ENCODE data around the gene NSUN2. TPM values are rescaled to one million over a fixed set of nuclear protein-coding genes. Genes with fewer than 3 reads are reported as not detected.
"Not testable (repeated sequence)": the region's sequence is repeated elsewhere in the genome, so short reads cannot be mapped to it uniquely, and the experiment has no call there.

NSUN2 gene
- polyA plus RNA-seq, 3 donors: 49.2 to 50.7 (median 49.9) TPM

- DNase-seq (ENCODE audit: low read depth in 3 of 3, low spot score in 2 of 3): no peak
Measured at GRCh38 chr5:6584727-6585126, 48.1 kb downstream of the NSUN2 start.

DNA sequence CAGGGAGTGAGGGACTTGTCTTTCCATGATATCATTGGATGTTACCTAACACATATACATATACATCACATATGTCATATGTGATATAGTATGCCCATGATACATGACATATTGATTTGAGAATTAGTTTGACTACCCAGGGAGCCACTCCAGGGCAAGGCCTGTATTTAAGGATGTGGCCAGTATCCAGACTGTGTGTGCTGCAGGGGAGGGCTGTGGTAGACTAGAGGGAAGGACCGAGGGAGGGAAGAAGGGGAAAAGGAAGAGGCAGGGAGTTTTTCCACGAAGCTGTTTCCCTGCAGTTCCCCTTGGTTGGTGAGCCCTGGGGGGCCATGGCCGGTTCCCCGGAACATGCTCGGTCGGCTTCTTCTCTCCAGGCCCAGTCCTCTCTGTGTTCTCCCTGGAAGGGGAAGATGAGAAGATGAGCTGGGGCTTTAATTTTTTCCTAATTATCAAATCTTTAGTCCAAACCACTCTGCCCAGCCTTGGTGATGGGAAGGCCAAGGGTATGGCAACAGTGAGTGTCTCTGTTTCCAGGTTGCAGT lies 48.7 kb downstream of the NSUN2 start:
- no peak for DNase-seq (ENCODE audit: low read depth in 3 of 3, low spot score in 2 of 3)

DNA sequence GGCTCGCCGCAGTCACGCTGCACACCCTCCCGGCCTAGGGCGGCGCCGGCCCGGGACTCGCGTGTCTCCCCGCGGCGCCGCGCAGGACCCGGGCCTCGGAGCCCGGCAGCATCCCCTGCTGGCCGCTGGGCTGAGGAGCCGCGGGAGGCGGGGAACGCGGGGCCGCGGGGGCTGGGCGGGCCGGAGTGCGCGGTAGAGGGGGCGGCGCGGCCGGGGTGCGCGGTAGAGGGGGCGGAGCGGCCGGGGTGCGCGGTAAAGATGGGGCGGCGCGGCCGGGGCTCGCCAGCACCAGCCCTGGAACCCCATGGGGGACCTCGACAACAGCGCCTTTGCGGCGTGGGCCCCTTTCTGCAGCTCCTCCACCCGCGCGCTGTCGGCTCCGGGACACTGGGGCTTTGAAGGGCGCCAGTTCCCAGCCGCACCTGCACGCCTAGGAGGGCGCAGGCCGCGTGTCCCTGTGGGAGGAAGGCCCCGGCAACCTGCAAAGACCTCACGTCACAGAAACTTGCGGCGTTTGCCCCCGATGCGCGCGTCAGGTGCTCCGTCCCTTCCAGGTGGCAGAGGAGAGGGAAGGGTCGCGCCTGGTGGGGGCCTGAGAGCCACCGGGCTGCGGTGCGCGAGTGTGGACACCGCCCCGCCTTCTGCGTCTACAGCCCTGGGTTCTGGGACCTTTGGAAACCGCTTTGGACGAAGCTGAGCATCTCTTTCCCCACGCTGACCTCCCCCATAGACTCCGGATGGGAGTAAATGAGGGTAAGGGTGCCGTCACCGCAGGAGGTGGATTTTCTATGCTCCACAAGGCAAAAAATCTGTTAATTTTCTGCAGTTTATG lies 49.6 kb downstream of the NSUN2 start:
- DNase-seq (ENCODE audit: low read depth in 3 of 3, low spot score in 2 of 3): peak in 1 of 3 donors; percentile 15

- DNase-seq (ENCODE audit: low read depth in 3 of 3, low spot score in 2 of 3): no peak
Measured at GRCh38 chr5:6582507-6583048, 50.3 kb downstream of the NSUN2 start.

- DNase-seq (ENCODE audit: low read depth in 3 of 3, low spot score in 2 of 3): no peak
Measured at GRCh38 chr5:6581559-6582426, 51.1 kb downstream of the NSUN2 start.

GRCh38 chr5:6581090-6581489 lies 51.8 kb downstream of the NSUN2 start:
- no peak for DNase-seq (ENCODE audit: low read depth in 3 of 3, low spot score in 2 of 3)

DNA sequence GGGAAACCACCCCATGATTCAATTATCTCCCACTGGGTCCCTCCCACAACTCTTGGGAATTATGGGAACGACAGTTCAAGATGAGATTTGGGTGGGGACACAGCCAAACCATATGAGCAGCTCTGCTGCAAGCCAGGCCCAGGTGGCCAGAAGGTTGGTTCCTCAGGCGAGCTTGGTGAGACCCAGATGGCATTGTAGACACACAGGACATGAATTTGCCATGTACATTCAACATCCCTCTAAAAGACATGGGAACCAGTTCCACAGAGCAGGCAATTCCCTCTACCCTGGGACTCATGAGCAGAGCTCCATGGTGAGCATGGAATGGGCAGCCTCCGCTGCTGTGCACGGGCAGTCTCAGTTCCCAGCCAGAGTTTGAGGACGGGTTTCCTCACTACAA lies 53.3 kb downstream of the NSUN2 start:
- DNase-seq (ENCODE audit: low read depth in 3 of 3, low spot score in 2 of 3): no peak

DNA sequence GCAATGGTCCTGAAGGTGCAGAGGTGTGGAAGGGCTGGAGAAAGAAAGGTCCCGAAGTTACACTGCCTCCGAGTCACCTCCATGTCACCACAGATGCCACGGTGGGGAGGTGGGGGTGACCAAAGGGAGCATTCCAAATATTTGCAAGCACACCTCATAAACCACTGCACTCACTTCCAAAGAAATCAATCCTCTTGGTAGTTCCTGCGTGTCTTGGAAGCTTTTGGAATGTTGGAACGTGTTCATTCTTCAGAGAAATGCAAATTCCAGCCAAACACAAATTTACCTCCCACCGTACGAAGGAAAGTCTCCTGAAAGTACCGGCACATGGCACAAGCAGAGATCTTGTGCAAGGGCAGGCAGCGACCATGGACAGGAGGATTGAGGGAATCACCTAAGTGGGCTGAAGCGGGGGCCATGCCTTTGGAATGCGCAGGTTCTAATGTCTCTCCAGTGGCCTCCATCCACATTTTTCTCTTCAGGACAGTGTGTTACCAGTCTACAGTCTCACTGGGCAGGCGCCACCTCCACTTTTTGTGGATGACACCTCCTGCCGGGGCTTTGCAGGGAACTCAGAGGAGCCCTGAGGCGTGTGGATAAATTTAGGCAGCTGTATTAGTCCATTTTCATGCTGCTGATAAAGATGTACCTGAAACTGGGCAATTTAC lies 54.0 kb downstream of the NSUN2 start:
- no peak for DNase-seq (ENCODE audit: low read depth in 3 of 3, low spot score in 2 of 3)

DNA sequence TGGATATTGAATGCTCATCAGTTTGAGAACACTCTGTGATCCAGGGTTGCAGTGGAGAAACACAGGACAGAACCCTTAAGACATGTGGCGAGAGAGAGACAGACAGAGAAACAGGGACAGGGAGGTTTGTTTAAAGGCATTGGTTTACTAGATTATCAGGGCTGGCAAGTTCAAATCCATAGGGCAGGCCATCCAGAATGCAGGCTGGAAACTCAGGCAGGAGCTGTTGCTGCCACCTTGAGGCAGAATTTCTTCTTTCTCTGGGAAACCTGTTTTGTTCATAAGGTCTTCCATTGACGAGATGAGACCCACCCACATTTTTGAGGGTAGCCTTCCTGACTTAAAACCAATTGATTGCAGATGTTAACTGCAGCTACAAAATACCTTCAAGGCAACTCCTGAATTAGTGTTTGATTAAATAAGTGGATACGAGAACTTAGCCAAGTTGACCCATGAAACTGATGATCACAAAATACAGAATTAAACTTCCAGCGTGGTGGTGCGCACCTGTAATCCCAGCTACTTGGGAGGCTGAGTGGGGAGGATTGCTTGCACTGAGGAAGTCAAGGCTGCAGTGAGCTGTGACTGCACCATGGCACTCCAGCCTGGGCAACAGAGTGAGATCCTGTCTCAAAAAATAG lies 55.9 kb downstream of the NSUN2 start:
- no peak for DNase-seq (ENCODE audit: low read depth in 3 of 3, low spot score in 2 of 3)

DNA sequence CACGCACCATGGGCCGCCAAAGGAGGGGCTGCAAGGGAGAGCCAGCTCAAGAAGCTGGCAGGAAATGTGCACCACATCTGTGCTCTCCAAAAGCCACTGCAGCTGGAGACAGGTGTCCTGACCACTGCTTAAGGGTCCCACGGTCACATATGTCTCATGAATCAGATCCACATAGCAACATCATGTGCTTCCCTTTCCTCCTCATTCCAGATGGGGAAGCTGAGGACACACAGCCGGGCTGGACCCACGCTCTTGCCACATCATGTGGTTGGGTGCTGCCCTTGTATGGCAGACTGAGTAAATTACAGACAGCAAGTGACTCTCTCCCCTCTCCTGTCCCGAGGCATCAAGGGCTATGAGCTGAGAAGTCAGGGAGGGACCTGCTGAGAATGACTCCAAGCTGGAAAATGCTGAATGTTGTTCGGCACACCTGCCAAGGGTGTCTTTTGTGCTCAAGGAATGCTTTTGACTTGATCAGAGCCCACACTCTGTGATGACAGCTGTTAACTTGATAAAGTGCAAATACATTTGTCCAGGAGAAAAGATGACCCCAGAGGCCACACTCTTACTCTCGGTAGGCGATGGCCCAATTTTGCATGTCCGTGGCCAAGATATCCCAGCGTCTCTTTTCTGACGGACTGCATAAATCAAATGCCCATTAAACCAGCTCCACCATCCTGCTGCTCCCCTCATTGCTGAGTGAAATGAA lies 58.2 kb downstream of the NSUN2 start:
- no peak for DNase-seq (ENCODE audit: low read depth in 3 of 3, low spot score in 2 of 3)

DNA sequence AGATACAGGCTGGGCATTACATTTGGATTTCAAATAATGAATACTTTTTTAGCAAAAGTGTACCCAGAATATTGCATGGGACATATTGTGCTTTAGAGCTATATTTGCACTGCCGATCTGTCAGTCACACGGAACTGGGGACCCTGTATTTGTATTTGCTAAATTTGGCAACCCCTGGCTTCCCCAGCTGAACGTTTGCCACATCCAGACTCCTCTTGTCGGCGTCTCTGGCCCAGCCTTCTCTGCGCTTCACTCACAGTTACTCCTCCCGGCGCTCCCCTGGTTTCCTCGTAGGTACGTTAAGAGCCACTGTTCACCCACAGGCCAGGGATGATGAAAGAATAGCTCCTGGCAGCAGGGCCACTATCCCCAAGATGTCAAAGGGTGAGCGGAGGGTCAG lies 58.7 kb downstream of the NSUN2 start:
- DNase-seq (ENCODE audit: low read depth in 3 of 3, low spot score in 2 of 3): no peak

- no peak for DNase-seq (ENCODE audit: low read depth in 3 of 3, low spot score in 2 of 3)
Measured at GRCh38 chr5:6573651-6574101, 59.2 kb downstream of the NSUN2 start.

GRCh38 chr5:6572825-6573380 lies 59.9 kb downstream of the NSUN2 start:
- no peak for DNase-seq (ENCODE audit: low read depth in 3 of 3, low spot score in 2 of 3)

DNA sequence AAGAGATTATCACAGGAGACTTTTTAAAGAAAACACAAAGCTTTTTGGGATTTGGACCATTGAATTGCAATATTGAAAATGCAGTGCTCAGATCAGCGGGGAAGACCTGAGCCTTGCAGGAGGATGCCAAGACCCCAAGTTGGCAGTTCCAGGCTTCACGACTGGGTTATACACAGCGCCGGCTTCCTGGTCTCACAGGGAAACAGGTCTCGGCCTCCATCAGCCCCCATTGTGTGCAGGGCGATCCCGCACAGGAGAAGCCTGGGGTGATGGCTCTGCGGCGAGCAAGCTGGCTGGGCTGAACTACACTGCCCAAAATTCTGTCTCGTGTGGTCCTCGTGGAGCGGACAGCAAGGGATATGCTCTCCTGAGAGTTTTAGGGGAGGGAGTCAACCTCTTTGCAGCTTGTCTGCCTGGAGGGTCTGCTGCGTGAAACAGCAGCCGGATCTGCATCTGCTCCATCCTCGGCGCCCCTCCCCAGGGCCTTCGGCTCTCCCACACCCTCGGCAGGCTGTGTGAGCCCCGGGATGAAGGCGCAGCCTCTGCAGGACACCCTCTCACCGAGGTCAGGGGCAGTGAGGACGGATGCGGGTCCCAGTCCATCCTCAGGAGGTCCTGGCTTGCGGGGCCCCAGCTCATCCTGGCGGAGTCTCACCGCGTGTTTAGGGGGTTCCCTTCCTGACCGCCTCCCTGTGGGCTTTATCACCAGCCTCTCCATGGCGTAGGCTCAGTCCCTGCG lies 60.6 kb downstream of the NSUN2 start:
- no peak for DNase-seq (ENCODE audit: low read depth in 3 of 3, low spot score in 2 of 3)

DNA sequence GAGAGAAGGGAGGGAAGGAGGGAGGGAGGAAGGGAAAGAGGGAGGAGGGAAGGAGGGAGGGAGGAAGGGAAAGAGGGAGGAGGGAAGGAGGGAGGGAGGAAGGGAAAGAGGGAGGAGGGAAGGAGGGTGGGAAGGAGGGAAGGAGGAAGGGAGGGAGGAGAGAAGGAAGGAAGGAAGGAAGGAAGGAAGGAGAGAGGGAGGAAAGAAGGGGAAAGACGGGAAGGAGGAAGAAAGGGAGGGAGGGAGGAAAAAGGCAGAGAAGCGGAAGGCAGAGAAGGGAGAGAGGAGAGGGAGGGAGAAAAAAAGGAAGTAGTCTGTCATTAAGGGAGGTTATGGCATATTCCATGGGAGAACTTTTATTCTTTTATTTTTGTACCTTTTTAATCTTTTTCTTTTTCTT lies 61.2 kb downstream of the NSUN2 start:
- DNase-seq (ENCODE audit: low read depth in 3 of 3, low spot score in 2 of 3): not testable (repeated sequence)

- DNase-seq (ENCODE audit: low read depth in 3 of 3, low spot score in 2 of 3): no peak
Measured at GRCh38 chr5:6570530-6570929, 62.3 kb downstream of the NSUN2 start.

DNA sequence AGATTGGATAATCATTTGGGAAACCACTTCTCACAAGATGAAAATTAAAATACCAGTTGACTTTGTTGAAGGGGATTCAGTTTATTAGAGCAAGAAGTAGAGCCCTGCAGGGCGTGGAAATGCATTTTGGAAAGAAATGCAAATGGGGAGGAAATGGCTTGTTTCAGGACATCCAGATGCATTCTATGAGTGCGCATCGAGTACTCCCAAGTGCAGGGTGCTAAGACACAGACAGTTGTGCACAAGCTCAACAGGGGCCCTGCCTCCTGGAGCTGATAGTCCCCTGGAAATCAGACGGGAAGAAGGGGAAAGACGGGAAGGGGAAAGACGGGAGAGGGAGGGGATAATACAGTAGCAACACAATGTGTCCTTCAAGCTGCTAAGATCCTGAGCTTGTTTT lies 64.0 kb downstream of the NSUN2 start:
- DNase-seq (ENCODE audit: low read depth in 3 of 3, low spot score in 2 of 3): no peak

GRCh38 chr5:6568383-6568782 lies 64.5 kb downstream of the NSUN2 start:
- DNase-seq (ENCODE audit: low read depth in 3 of 3, low spot score in 2 of 3): no peak

DNA sequence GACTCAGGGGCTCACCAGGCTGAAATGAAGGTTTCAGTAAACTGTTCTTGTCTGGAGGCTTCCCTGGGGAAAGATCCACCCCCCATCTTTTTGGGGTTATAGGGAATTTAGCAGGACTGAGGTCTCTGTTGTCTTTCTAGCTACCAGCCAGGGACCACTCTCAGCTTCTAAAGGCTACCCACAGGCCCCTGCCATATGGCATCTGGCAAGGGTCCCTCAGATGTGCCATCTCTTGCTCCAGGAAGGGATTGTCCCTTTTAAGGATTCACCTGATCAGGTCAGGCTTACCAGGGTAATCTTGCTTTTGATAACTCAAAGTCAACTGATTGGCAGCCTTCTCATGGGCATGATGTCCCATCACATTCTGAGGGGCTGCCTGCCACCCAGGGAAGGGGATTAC lies 65.0 kb downstream of the NSUN2 start:
- no peak for DNase-seq (ENCODE audit: low read depth in 3 of 3, low spot score in 2 of 3)

Data from right renal cortex interstitium (tissue), 3 donors.